K562 (cell line): ENCODE results near the gene RHD. TPM values are rescaled to one million over a fixed set of nuclear protein-coding genes. Genes with fewer than 3 reads are reported as not detected.

Experiments
- ATF3 ChIP-seq, 2 experiments: fragments of 450-650 bp in 1 of 2; sonication (generic) in 1 of 2; formaldehyde crosslinking in 1 of 2; IDR thresholded peaks in 1 of 2; conservative IDR thresholded peaks in 1 of 2; 2 replicates each; pipeline versions ENCODE4 v1.6.1 to v1.8.1; 2016 to 2023; ENCODE audit warnings: mild to moderate bottlenecking in 2 of 2, moderate library complexity in 2 of 2, inconsistent platforms in 1 of 2, missing genetic modification reagents in 1 of 2
- BRF2 ChIP-seq: IDR thresholded peaks from 3 replicates; pipeline ENCODE4 v1.6.1; 2011; ENCODE audit warnings: borderline replicate concordance, mild to moderate bottlenecking; ENCODE audit not compliant: insufficient read length, insufficient read depth
- CBX8 ChIP-seq: fragments of 200-600 bp; sonication (generic); IDR thresholded peaks from 2 replicates; pipeline ENCODE4 v1.6.1; 2012; ENCODE audit warnings: borderline replicate concordance, mixed run types, low read depth, mild to moderate bottlenecking, moderate library complexity, mixed read lengths, low read length, control low read depth, inconsistent platforms; ENCODE audit not compliant: poor library complexity, severe bottlenecking; ENCODE audit errors: extremely low read depth
- E2F6 ChIP-seq, 2 experiments: IDR thresholded peaks; 2 replicates each; pipeline ENCODE4 v1.6.1; 2011; ENCODE audit warnings: borderline replicate concordance in 1 of 2, control low read depth in 1 of 2, low read depth in 1 of 2, low read length in 1 of 2, mild to moderate bottlenecking in 1 of 2, mixed read lengths in 1 of 2, moderate library complexity in 1 of 2; ENCODE audit not compliant: insufficient read depth in 1 of 2, insufficient read length in 1 of 2, poor library complexity in 1 of 2, severe bottlenecking in 1 of 2; ENCODE audit errors: extremely low read depth in 1 of 2
- EHMT2 ChIP-seq: fragments of 450-650 bp; IDR thresholded peaks from 2 replicates; pipeline ENCODE4 v1.6.1; 2018; ENCODE audit warnings: antibody characterized with exemption
- EP300 ChIP-seq: IDR thresholded peaks from 2 replicates; pipeline ENCODE4 v1.6.1; 2012; ENCODE audit warnings: low read length, improper control_type of control experiment
- ETV5 ChIP-seq: sonication (generic); formaldehyde crosslinking; IDR thresholded peaks from 2 replicates; pipeline ENCODE4 v1.4.0; 2020; ENCODE audit warnings: low read depth, mild to moderate bottlenecking, missing genetic modification reagents
- HNRNPH1 ChIP-seq: fragments of 200-400 bp; formaldehyde crosslinking; optimal IDR thresholded peaks from 2 replicates; pipeline ENCODE3; 2017; ENCODE audit warnings: low read depth, mild to moderate bottlenecking, low read length, moderate library complexity
- SAFB ChIP-seq: fragments of 200-400 bp; formaldehyde crosslinking; IDR thresholded peaks from 2 replicates; pipeline ENCODE4 v1.6.1; 2017; ENCODE audit warnings: low read depth, low read length, borderline replicate concordance
- SAFB2 ChIP-seq: fragments of 200-400 bp; formaldehyde crosslinking; IDR thresholded peaks from 2 replicates; pipeline ENCODE4 v1.6.1; 2018; ENCODE audit warnings: borderline replicate concordance, low read length, low read depth, moderate library complexity; ENCODE audit not compliant: severe bottlenecking
- SFPQ ChIP-seq: fragments of 200-400 bp; formaldehyde crosslinking; IDR thresholded peaks from 2 replicates; pipeline ENCODE4 v1.6.1; 2017; ENCODE audit warnings: mild to moderate bottlenecking, low read depth, low read length, moderate library complexity
- SIRT6 ChIP-seq: IDR thresholded peaks from one replicate; pipeline ENCODE4 v1.6.1; 2012; ENCODE audit warnings: low read depth, mild to moderate bottlenecking, control low read depth, inconsistent platforms, low read length, moderate library complexity
- SMARCC2 ChIP-seq: fragments of 450-650 bp; IDR thresholded peaks from 2 replicates; pipeline ENCODE4 v1.6.1; 2017; ENCODE audit warnings: antibody characterized with exemption, moderate library complexity, mild to moderate bottlenecking, low read depth
- TBL1XR1 ChIP-seq, 2 experiments: IDR thresholded peaks; 2 replicates each; pipeline ENCODE4 v1.6.1; 2012; ENCODE audit warnings: improper control_type of control experiment in 2 of 2, low read length in 2 of 2, mild to moderate bottlenecking in 1 of 2
- ZBTB1 ChIP-seq: sonication (generic); formaldehyde crosslinking; IDR thresholded peaks from 2 replicates; pipeline ENCODE4 v1.8.1; 2023; ENCODE audit warnings: missing genetic modification reagents, low read depth, mild to moderate bottlenecking, borderline replicate concordance
- ZFP30 ChIP-seq: fragments of 250-450 bp; sonication (Bioruptor Pico); IDR thresholded peaks from 2 replicates; pipeline ENCODE4 v1.8.0; 2022; ENCODE audit warnings: moderate library complexity, mild to moderate bottlenecking, inconsistent platforms, borderline replicate concordance
- ZNF23 ChIP-seq: fragments of 250-450 bp; sonication (Bioruptor Pico); IDR thresholded peaks from 2 replicates; pipeline ENCODE4 v1.4.0; 2020; ENCODE audit warnings: mild to moderate bottlenecking
- ZNF583 ChIP-seq: fragments of 250-450 bp; sonication (Bioruptor Pico); IDR thresholded peaks from 2 replicates; pipeline ENCODE4 v1.4.0; 2020
- polyA plus RNA-seq, 8 experiments: library from polyadenylated mRNA; depleted of rRNA in 4 of 8; stranded (reverse) in 5 of 8; unstranded in 3 of 8; fragments of >200 nt; fragmentation: Nextera tagmentation in 2 of 8; fragmentation: Illumina TruSeq in 1 of 8; extraction: Ambion mirVana in 2 of 8; extraction: Trizol in 1 of 8; gene quantifications; 2 replicates each; pipeline versions ENCODE4 v1.2.1 to v1.2.3, GENCODE V29; 2011 to 2014; ENCODE audit warnings: inconsistent platforms in 1 of 8, missing spikeins in 1 of 8
- total RNA-seq, 7 experiments: library from RNA; depleted of rRNA in 6 of 7; stranded (reverse); fragments of >200 nt in 6 of 7; fragmentation: Illumina TruSeq in 2 of 7; extraction: Trizol in 2 of 7; gene quantifications; 2 replicates each; pipeline versions ENCODE4 v1.2.1 to v1.2.3, GENCODE V29; 2011 to 2021; ENCODE audit warnings: low replicate concordance in 1 of 7

RHD gene
- total and polyA plus RNA-seq, 9 of the 15 experiments (the other 6 are each of a cell fraction or from before 2014, with no cell fraction given): 8.8 to 32.4 (median 15.0) TPM

GRCh38 chr1:25232027-25232865, 40.1 kb upstream of the RHD start, which contains the start of gene SYF2 (continued):
- TF ChIP-seq E2F6 (IDR thresholded peaks at IDR 0.05; ENCODE audit: borderline replicate concordance in 1 of 2, extremely low read depth in 1 of 2, insufficient read depth in 1 of 2, insufficient read length in 1 of 2, low read depth in 1 of 2, low read length in 1 of 2, poor library complexity in 1 of 2, severe bottlenecking in 1 of 2) (peak in 1 of 2 experiments; percentile 31), ZFP30 (CRISPR knock-in tag) (no peak), ETV5 (CRISPR knock-in tag) (peak; percentile 94), BRF2 (no peak), SIRT6 (no peak), CBX8 (no peak), SMARCC2 (peak; percentile 26; the same call in 1 of the 2 replicates), ATF3 (IDR thresholded peaks at IDR 0.05) (no peak), ATF3 (CRISPR knock-in tag; conservative IDR thresholded peaks at IDR 0.05) (no peak; the same call in 1 of the 2 replicates), SFPQ (no peak), HNRNPH1 (no peak), EP300 (no peak), SAFB2 (no peak), ZNF23 (CRISPR knock-in tag) (no peak), EHMT2 (no peak), SAFB (no peak), ZBTB1 (CRISPR knock-in tag) (no peak; the same call in 1 of the 2 replicates), ZNF583 (CRISPR knock-in tag) (peak; percentile 83; the same call in 1 of the 2 replicates), TBL1XR1 (IDR thresholded peaks at IDR 0.05; ENCODE audit: low read length in 2 of 2) (0 out of 4 replicates have a peak, but pooled peaks of 1 of the 2 experiments have one; percentile 37)
